GM23338 (cell line): ENCODE results near the gene CTBP2.

Source experiments
- EZH2 ChIP-seq: fragments of 200-600 bp; sonication (generic); IDR thresholded peaks from one replicate; pipeline ENCODE4 v1.8.0; 2017; ENCODE audit warnings: antibody characterized with exemption, mild to moderate bottlenecking, low read depth; ENCODE audit not compliant: unreplicated experiment
- POLR2AphosphoS5 ChIP-seq: IDR thresholded peaks from 2 replicates; pipeline ENCODE4 v1.6.1; 2016; ENCODE audit warnings: antibody characterized with exemption, low read depth
- REST ChIP-seq: IDR thresholded peaks from one replicate; pipeline ENCODE4 v1.6.1; 2018; ENCODE audit warnings: antibody characterized with exemption; ENCODE audit not compliant: unreplicated experiment
- TF ChIP-seq, protein P1 (sequence below), 2 experiments: fragments of 200-600 bp in 1 of 2; sonication (generic) in 1 of 2; conservative IDR thresholded peaks; 2 replicates each; pipeline versions ENCODE4 v1.5.1 to v1.6.1; 2016 to 2017; ENCODE audit warnings: antibody characterized with exemption in 2 of 2, low read depth in 2 of 2, mild to moderate bottlenecking in 2 of 2, moderate library complexity in 1 of 2

GRCh38 chr10:125201108-125201524 lies 40.8 kb upstream of the CTBP2 start:
- TF ChIP-seq, protein P1, sequence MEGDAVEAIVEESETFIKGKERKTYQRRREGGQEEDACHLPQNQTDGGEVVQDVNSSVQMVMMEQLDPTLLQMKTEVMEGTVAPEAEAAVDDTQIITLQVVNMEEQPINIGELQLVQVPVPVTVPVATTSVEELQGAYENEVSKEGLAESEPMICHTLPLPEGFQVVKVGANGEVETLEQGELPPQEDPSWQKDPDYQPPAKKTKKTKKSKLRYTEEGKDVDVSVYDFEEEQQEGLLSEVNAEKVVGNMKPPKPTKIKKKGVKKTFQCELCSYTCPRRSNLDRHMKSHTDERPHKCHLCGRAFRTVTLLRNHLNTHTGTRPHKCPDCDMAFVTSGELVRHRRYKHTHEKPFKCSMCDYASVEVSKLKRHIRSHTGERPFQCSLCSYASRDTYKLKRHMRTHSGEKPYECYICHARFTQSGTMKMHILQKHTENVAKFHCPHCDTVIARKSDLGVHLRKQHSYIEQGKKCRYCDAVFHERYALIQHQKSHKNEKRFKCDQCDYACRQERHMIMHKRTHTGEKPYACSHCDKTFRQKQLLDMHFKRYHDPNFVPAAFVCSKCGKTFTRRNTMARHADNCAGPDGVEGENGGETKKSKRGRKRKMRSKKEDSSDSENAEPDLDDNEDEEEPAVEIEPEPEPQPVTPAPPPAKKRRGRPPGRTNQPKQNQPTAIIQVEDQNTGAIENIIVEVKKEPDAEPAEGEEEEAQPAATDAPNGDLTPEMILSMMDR (conservative IDR thresholded peaks at IDR 0.05; ENCODE audit: low read depth in 2 of 2), result no peak
- TF ChIP-seq REST, result peak; percentile 12
- no peak for TF ChIP-seq EZH2
- TF ChIP-seq POLR2AphosphoS5, result no peak
